Common myeloid progenitor, CD34-positive (primary cell): ENCODE data around the gene MORN1.

Experiments
- CTCF ChIA-PET: fragments of 350-600 bp; sonication (Branson Sonifier 250); formaldehyde crosslinking; loops from one replicate; lab custom pipeline; 2021; ENCODE audit warnings: antibody characterized with exemption; lab: Charles Lee
- POLR2A ChIA-PET: fragments of 350-600 bp; sonication (Branson Sonifier 250); formaldehyde crosslinking; loops from one replicate; lab custom pipeline; 2021; ENCODE audit warnings: antibody characterized with exemption; lab: Charles Lee
- DNase-seq, 3 donors: peaks; one replicate each; pipeline versions ENCODE4 v3.0.0 to v3.0.0-alpha.2; 2013
- H3K27ac ChIP-seq, 2 experiments: 1 replicate in 1 of 2; 2 replicates in 1 of 2; pipeline ENCODE4 v1.7.0; 2013; ENCODE audit warnings: inconsistent platforms in 2 of 2, low read length in 2 of 2, mild to moderate bottlenecking in 2 of 2, low read depth in 1 of 2, moderate library complexity in 1 of 2; ENCODE audit not compliant: severe bottlenecking in 2 of 2, insufficient read depth in 1 of 2, poor library complexity in 1 of 2
- H3K27me3 ChIP-seq, 5 experiments: replicated peaks in 2 of 5; 1 replicate in 3 of 5; 2 replicates in 2 of 5; pipeline versions ENCODE4 v1.6.1 to v1.7.0; 2013; ENCODE audit warnings: low read length in 4 of 5, mild to moderate bottlenecking in 2 of 5, moderate library complexity in 2 of 5, inconsistent platforms in 1 of 5; ENCODE audit not compliant: insufficient read depth in 5 of 5, control insufficient read depth in 4 of 5
- H3K36me3 ChIP-seq, 4 experiments: 1 replicate in 2 of 4; 2 replicates in 2 of 4; pipeline versions ENCODE4 v1.6.1 to v1.7.0; 2013; ENCODE audit warnings: low read length in 3 of 4, control low read depth in 1 of 4, mild to moderate bottlenecking in 1 of 4; ENCODE audit not compliant: control insufficient read depth in 4 of 4, insufficient read depth in 4 of 4
- H3K4me1 ChIP-seq, 4 experiments: 1 replicate in 3 of 4; 2 replicates in 1 of 4; pipeline versions ENCODE4 v1.6.1 to v1.7.1; 2013; ENCODE audit warnings: low read length in 3 of 4, mild to moderate bottlenecking in 3 of 4, control low read depth in 1 of 4, inconsistent platforms in 1 of 4, moderate library complexity in 1 of 4; ENCODE audit not compliant: control insufficient read depth in 4 of 4, insufficient read depth in 4 of 4; ENCODE audit errors: control extremely low read depth in 1 of 4
- H3K4me3 ChIP-seq, 7 experiments: 1 replicate in 4 of 7; 2 replicates in 3 of 7; pipeline versions ENCODE4 v1.5.1 to v1.7.0; 2013; ENCODE audit warnings: mild to moderate bottlenecking in 7 of 7, low read length in 6 of 7, moderate library complexity in 6 of 7, inconsistent platforms in 2 of 7, low read depth in 2 of 7, control low read depth in 1 of 7; ENCODE audit not compliant: insufficient read depth in 4 of 7, control insufficient read depth in 1 of 7; ENCODE audit errors: extremely low read depth in 1 of 7
- H3K9me3 ChIP-seq, 5 experiments: 1 replicate in 4 of 5; 2 replicates in 1 of 5; pipeline versions ENCODE4 v1.6.1 to v1.7.1; 2013; ENCODE audit warnings: low read length in 4 of 5, mild to moderate bottlenecking in 2 of 5, inconsistent platforms in 1 of 5, low read depth in 1 of 5, moderate library complexity in 1 of 5; ENCODE audit not compliant: control insufficient read depth in 4 of 5, insufficient read depth in 2 of 5; ENCODE audit errors: control extremely low read depth in 1 of 5
- WGBS: methylation state at CpG from one replicate; pipeline ENCODE4 v1.1.5; 2013; ENCODE audit not compliant: insufficient coverage; 5-methylcytosine and 5-hydroxymethylcytosine counted together

Gene MORN1

DNA sequence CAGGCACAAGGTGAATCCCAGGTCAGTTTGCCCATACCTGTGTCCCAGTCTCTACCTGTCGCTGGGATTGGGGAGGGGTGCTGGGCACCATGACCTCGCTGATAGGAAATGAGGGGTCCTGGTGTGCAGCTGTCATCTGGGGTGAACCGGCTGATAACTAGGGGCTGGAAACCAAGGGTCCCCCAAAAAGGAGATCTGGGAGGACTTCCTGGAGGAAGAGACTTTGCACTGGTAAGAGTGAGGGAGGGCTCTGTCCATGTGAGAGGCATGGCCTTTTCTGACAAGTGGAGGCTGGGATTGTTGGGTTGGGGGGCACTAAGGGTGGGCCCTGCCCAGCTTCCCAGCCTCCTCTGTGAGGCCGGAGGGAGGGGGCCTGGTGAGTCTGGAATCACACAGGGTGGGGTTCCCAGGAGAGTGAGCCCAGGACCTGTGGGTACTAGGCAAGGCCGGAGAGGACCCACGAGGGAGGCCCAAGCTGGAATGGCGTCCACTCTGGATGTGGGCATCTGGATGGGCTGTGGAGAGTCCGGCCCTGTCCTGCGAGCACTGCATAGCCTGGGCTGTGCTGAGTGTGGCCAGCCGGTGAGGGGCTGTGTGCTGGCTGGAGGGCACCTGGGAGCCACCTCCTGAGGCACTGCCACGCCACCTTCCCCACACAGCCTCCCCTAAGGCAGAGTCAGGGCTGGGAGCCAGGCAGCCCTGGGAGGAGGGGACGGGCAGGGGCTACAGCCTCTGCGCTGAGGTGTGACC lies 25.9 kb upstream of the MORN1 start:
- Histone ChIP-seq H3K36me3 (no peaks in the 10 kb centered on the region), H3K9me3 (no peaks in the 10 kb centered on the region), H3K27me3 (peaks cover 0 to 28% (median 0%) of the 10 kb centered on the region in 5 experiments), H3K27ac (no peak overlapping the region), H3K4me1 (peaks cover 0 to 43% (median 42%) of the 10 kb centered on the region in 4 experiments), H3K4me3 (no peak overlapping the region)
- ChIA-PET CTCF (interaction anchor here (1.2 to 4.0 kb wide), 5 partner anchors 13 to 145 kb away, joined by 3 to 28 read pairs (median 4); no protein-coding TSS in a partner anchor), POLR2A (no interaction called here)
- 93% methylated on average over 11 of the region's 13 CpGs for WGBS
- no peak for DNase-seq

DNA sequence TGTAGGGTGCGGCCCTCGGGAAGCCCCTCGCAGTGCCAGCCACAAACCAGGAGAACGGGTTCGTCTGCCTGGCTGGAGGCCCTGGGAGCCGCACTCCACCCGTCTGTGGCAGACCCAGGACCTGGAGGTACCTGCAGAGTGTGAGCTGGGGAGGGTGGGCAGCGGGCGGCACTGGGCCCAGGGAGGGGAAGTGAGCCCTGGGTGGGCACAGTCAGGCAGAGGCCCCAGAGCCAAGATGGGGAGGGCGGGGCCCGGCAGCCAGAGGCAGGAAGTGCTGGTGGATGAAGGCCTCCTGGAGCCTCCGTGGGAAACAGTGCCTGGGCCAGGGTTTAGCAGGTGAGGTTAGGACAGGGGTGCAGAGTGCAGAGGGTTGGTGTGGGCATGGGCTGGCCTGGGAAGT lies 25.0 kb upstream of the MORN1 start:
- H3K27ac ChIP-seq: no peak overlapping the region
- 20% methylated on average over 12 of the region's 12 CpGs for WGBS
- no peaks in the 10 kb centered on the region for H3K36me3 ChIP-seq
- ChIA-PET POLR2A (no interaction called here), CTCF (interaction anchor here (0.8 to 4.0 kb wide), 6 partner anchors 14 to 366 kb away, joined by 3 to 28 read pairs (median 5); no protein-coding TSS in a partner anchor)
- no peaks in the 10 kb centered on the region for H3K9me3 ChIP-seq
- H3K27me3 ChIP-seq: peaks cover 0 to 28% (median 0%) of the 10 kb centered on the region in 5 experiments
- DNase-seq: peak in 2 of 3 donors; percentile 31 to 32
- H3K4me1 ChIP-seq: peaks cover 0 to 50% (median 49%) of the 10 kb centered on the region in 4 experiments
- peak overlapping the region in 2 of 7 experiments; percentile 20 to 66 for H3K4me3 ChIP-seq

DNA sequence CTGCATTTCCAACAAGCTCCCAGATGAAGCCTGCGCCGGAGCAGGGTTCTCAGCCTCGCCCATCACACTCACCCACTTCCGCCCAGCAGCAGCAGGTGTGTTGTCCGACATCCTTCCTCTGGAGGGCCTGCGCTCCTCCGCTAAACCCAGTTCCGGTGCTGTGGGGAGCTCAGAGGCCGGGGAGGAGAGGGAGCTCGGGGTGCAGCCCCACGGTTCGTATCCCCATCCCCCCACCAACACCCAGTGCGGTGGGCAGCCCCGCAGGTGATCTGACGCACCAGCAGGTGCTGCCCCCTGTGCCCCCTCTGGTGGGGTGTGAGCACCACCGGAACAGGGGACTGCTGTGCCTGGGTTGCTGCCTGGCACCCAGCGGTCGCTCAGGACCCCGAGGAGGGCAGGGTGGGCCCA lies 24.5 kb upstream of the MORN1 start:
- DNase-seq: peak in 2 of 3 donors; percentile 20 to 36
- Histone ChIP-seq H3K27me3 (peaks cover 0 to 28% (median 0%) of the 10 kb centered on the region in 5 experiments), H3K4me3 (peak overlapping the region in 3 of 7 experiments; percentile 19 to 66 (median 33)), H3K36me3 (no peaks in the 10 kb centered on the region), H3K9me3 (no peaks in the 10 kb centered on the region), H3K27ac (no peak overlapping the region), H3K4me1 (peaks cover 0 to 51% (median 50%) of the 10 kb centered on the region in 4 experiments)
- ChIA-PET CTCF (interaction anchor here (0.8 to 4.0 kb wide), 7 partner anchors 14 to 139 kb away, joined by 3 to 28 read pairs (median 4); partner anchors contain the start of gene PANK4), POLR2A (no interaction called here)
- 37% methylated on average over 4 of the region's 19 CpGs for WGBS

DNA sequence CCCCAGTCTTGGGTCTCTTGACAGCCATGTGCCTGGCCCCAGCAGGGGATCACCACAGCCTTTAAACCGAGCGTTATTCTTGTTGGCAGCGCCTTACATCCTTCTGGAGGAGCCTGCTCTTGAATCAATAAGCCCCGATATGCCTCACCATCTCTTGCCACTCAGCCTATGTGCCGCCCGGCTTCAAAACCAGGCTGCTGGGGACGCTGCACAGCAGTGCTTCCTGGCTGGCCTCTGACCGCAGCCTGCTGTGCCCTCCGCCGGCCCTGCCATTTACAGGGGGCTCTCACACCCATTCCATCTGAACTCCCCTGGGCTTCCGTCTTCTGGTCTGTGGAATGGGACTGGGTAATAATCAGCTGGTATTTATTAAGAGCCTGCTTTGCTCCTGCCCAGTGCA lies 24.0 kb upstream of the MORN1 start:
- H3K4me3 ChIP-seq: peak overlapping the region in 2 of 7 experiments; percentile 33 to 66
- H3K4me1 ChIP-seq: peaks cover 0 to 51% (median 50%) of the 10 kb centered on the region in 4 experiments
- no peaks in the 10 kb centered on the region for H3K9me3 ChIP-seq
- peaks cover 0 to 2% (median under 1%) of the 10 kb centered on the region in 4 experiments for H3K36me3 ChIP-seq
- POLR2A ChIA-PET: no interaction called here
- CTCF ChIA-PET: interaction anchor here (0.8 to 4.0 kb wide), 7 partner anchors 15 to 140 kb away, joined by 3 to 28 read pairs (median 4); partner anchors contain the start of gene PANK4
- 82% methylated on average over 7 of the region's 11 CpGs for WGBS
- peaks cover 0 to 26% (median 0%) of the 10 kb centered on the region in 5 experiments for H3K27me3 ChIP-seq
- DNase-seq: no peak
- no peak overlapping the region for H3K27ac ChIP-seq

DNA sequence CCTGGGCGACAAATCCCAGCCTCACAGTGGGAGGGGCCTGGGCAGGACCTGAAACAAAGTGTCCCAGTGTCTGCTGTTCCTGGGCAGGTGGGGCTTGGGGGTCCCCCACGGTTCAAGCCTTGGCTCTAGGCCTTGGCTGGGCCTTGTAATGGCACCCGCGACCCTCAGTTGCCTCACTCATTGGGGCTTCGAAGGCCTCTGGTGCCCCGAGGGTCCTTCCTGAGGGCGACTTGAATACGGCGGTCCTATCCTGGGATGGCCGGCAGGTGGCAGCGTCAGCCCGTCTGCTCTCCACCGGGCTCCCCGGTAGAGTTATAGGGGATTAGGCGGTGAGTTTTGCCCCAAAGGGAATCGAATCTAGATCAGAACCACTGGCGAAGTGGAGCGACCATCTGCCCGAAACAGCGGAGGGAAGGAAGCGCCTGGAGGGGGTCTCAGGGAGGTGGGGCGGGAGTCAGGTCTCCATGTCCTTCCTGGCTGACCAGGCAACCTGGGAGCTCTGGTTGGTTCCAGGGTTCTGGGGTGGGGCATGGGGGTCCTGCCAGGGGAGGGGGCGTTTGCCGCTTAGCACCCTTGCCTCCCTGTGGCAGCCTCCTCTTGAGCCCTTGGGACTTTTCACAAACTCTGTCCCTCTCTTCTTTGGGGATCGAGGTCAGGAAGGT lies 23.1 kb upstream of the MORN1 start:
- H3K36me3 ChIP-seq: peaks cover 0 to 11% (median 6%) of the 10 kb centered on the region in 4 experiments
- CTCF ChIA-PET: interaction anchor here (1.3 to 4.0 kb wide), 4 partner anchors 20 to 141 kb away, joined by 4 to 28 read pairs (median 7); partner anchors contain the start of gene PANK4
- no peak overlapping the region for H3K27ac ChIP-seq

DNA sequence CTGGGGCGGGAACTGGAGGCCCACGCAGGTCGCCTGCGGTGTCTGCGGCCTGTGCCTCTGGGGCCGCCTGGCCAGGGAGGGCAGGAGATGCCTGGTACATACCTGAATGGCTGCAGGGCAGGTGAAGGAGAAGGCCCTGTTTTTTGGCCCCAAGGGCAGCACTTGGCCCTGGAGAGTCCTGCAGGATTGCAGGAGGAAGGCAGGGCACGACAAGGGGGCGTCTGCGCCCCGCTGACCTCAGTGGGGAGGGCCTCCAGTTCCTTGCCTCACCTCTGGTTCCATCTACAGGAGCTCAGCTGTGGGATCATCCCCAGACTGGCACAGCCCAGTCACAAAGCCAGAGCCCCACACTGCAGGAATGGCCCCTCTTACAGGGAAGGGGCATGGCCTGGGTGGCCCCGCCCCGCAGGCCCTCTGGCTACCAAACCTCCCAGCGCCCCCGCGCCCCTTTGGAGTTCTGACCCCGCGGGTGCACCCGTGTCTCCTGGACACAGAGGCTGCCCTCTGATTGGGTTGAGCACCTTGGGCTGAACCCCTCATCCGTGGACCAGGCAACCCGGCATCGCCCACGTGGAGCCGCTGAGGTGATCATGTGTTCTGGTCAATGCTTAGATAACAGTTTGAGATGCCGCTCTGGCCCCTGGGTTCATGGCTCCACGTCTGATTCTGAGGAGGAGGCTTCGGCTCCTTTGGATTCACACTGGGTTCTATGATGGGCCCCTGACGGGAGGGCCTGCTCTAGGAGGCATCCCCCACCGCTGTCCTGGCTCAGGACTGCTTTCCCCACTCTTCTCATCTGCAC lies 22.3 kb upstream of the MORN1 start:
- ChIA-PET CTCF (interaction anchor here (0.9 to 1.4 kb wide), 3 partner anchors 21 to 148 kb away, joined by 3 to 10 read pairs (median 3); no protein-coding TSS in a partner anchor), POLR2A (interaction anchor here (1.1 kb wide), 1 partner anchor 134 kb away, joined by 5 read pairs; no protein-coding TSS in a partner anchor)
- DNase-seq: no peak
- Histone ChIP-seq H3K27me3 (peaks cover 0 to 14% (median 0%) of the 10 kb centered on the region in 5 experiments), H3K4me1 (peaks cover 0 to 51% (median 50%) of the 10 kb centered on the region in 4 experiments), H3K4me3 (peak overlapping the region in 6 of 7 experiments; percentile 13 to 94 (median 82)), H3K9me3 (no peaks in the 10 kb centered on the region), H3K36me3 (peaks cover 0 to 18% (median 9%) of the 10 kb centered on the region in 4 experiments), H3K27ac (peak overlapping the region in 1 of 2 experiments; percentile 49)
- WGBS: 54% methylated on average over 23 of the region's 28 CpGs

More for the DNA sequence above, 23.1 kb upstream of the MORN1 start:
- Histone ChIP-seq H3K4me1 (peaks cover 0 to 51% (median 50%) of the 10 kb centered on the region in 4 experiments), H3K9me3 (no peaks in the 10 kb centered on the region), H3K4me3 (peak overlapping the region in 3 of 7 experiments; percentile 10 to 84 (median 50)), H3K27me3 (peaks cover 0 to 21% (median 0%) of the 10 kb centered on the region in 5 experiments)
- WGBS: under 1% methylated on average over 22 of the region's 25 CpGs
- POLR2A ChIA-PET: no interaction called here
- DNase-seq: peak; percentile 68 to 79 (median 78)
